OCI-LY7 (cell line): ENCODE results near the gene NUP155.

Experiments used
- CTCF ChIP-seq: fragments of 200-600 bp; sonication (generic); conservative IDR thresholded peaks from 2 replicates; pipeline ENCODE4 v1.5.1; 2014; ENCODE audit warnings: mild to moderate bottlenecking, antibody characterized with exemption, low read length, moderate library complexity, mixed read lengths
- EZH2phosphoT487 ChIP-seq: fragments of 200-600 bp; sonication (generic); IDR thresholded peaks from 2 replicates; pipeline ENCODE4 v1.6.1; 2018; ENCODE audit warnings: low read depth, borderline replicate concordance, mild to moderate bottlenecking, mixed run types, antibody characterized with exemption, low read length, moderate library complexity, mixed read lengths

GRCh38 chr5:37255774-37256358, 115.0 kb downstream of the NUP155 start:
- no peak for TF ChIP-seq CTCF
- TF ChIP-seq EZH2phosphoT487, result no peak
